Coronary artery (tissue), 2 donors: Measurements from ENCODE around the gene TTC3.
"Not testable (repeated sequence)": the region's sequence is repeated elsewhere in the genome, so short reads cannot be mapped to it uniquely, and the experiment has no call there.

Experiments
- DNase-seq: peaks from one replicate; pipeline ENCODE4 v3.0.0-alpha.2; 2017; ENCODE audit warnings: low spot score
- H3K27ac ChIP-seq, 2 donors: fragments of 200-600 bp; sonication (generic); one replicate each; pipeline ENCODE4 v1.5.1; 2016 to 2019
- H3K4me3 ChIP-seq: fragments of 200-600 bp; sonication (generic); 2 replicates; pipeline ENCODE4 v1.5.1; 2016; ENCODE audit warnings: mild to moderate bottlenecking, moderate library complexity
- TF ChIP-seq, protein P1 (sequence below): fragments of 200-600 bp; sonication (generic); IDR thresholded peaks from one replicate; pipeline ENCODE4 v1.5.1; 2019; ENCODE audit warnings: antibody characterized with exemption

TTC3 gene

DNA sequence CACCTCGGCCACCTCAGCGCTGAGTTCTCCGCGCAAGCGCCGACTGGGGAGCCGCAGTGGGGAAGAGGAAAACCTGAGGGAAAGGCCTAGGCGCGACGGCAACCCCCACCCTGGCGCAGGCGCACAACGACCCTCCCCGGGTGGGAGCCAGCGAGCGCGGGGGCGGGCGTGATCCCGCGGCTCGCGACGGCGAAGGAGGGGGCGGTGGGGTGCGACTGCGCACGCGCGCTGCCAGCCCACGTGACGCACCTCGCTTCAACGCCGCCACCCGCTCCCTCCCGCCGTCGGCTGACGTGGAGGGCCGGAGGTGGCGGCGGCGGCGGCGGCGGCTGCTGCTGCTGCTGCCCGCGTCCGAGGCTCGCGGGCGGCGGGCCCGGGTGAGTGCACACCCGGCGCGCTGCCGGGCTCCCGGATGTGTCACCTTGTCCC is at the start of gene TTC3, which contains the start of gene PIGP:
TTC3 (plus strand) TSS at position 267 of the 429 bp plus-strand sequence. CDS start 14,004 bp downstream, outside the sequence.
PIGP (minus strand) TSS at position 84 of the 429 bp plus-strand sequence. CDS start 556 bp downstream, outside the sequence.
- Histone ChIP-seq H3K4me3 (peak within 1 kb of the TSS; percentile 79), H3K27ac (peak within 1 kb of the TSS; percentile 97 to 98)
- TF ChIP-seq, protein P1, sequence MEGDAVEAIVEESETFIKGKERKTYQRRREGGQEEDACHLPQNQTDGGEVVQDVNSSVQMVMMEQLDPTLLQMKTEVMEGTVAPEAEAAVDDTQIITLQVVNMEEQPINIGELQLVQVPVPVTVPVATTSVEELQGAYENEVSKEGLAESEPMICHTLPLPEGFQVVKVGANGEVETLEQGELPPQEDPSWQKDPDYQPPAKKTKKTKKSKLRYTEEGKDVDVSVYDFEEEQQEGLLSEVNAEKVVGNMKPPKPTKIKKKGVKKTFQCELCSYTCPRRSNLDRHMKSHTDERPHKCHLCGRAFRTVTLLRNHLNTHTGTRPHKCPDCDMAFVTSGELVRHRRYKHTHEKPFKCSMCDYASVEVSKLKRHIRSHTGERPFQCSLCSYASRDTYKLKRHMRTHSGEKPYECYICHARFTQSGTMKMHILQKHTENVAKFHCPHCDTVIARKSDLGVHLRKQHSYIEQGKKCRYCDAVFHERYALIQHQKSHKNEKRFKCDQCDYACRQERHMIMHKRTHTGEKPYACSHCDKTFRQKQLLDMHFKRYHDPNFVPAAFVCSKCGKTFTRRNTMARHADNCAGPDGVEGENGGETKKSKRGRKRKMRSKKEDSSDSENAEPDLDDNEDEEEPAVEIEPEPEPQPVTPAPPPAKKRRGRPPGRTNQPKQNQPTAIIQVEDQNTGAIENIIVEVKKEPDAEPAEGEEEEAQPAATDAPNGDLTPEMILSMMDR, result no peak
- peak; percentile 94 for DNase-seq

DNA sequence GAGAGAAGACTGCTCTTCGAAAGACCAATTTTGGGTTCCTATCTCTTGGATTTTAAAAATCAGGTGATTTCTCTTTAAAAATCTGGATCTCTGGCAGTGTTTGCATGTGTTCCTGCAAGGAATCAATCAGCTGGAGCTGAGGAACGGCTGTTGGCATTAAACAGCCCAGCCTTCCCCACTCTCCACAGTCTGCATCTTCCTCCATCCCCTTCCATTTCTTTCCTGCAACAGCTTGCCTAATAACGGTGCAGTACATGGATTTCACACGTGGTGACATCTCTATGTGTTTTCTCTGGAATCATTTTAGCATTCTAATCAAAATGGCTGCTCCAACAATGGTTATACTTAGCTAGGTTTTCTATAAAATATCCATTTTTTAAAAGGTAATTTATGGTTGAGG is 46.6 kb upstream of the TTC3 start:
- Histone ChIP-seq H3K4me3 (no peak overlapping the region), H3K27ac (no peak overlapping the region)
- TF ChIP-seq, protein P1, result no peak
- DNase-seq, result no peak

DNA sequence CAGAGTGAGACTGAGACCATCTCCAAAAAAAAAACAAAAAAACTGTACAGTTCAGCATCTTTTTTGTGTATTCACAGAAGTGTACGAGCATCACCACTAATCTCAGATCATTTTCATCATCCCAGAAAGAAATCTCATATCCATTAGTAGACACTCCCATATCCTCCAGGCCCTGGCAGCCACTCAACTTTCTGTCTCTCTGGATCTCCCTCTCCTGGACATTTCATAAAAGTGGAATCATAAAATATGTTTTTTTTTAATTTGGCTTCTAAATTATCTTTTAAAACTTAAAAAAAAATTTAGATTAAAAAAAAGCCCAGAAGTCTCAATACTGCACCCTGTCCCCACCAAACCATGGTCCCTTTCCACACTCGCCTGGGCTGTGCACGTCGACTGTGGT is 44.5 kb upstream of the TTC3 start:
- DNase-seq, result no peak
- Histone ChIP-seq H3K27ac (no peak overlapping the region), H3K4me3 (no peak overlapping the region)
- TF ChIP-seq, protein P1, result no peak

GRCh38 chr21:37030864-37031263 is 42.2 kb upstream of the TTC3 start:
- no peak for DNase-seq
- Histone ChIP-seq H3K4me3 (no peak overlapping the region), H3K27ac (no peak overlapping the region)
- TF ChIP-seq, protein P1, result no peak

DNA sequence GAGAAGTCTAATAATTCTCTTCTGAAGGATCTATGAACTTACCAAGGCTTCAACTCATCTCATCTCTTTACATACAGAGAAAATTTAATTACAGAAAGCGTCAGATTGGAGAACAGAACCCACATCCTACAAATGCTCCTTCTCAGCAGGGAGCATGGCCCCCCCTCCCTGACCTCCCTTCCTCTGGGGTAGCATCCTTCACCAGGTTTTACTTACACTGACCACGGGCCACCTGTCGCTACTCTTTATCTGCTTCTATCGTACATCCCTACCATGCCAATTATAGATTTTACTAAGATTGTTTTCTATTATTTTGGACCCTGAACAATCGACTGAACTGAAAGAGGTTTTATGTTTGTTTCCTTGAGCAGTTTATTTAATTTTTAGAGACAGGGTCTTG is 40.8 kb upstream of the TTC3 start:
- H3K27ac ChIP-seq, result no peak overlapping the region
- TF ChIP-seq, protein P1, result no peak
- no peak overlapping the region for H3K4me3 ChIP-seq
- no peak for DNase-seq

DNA sequence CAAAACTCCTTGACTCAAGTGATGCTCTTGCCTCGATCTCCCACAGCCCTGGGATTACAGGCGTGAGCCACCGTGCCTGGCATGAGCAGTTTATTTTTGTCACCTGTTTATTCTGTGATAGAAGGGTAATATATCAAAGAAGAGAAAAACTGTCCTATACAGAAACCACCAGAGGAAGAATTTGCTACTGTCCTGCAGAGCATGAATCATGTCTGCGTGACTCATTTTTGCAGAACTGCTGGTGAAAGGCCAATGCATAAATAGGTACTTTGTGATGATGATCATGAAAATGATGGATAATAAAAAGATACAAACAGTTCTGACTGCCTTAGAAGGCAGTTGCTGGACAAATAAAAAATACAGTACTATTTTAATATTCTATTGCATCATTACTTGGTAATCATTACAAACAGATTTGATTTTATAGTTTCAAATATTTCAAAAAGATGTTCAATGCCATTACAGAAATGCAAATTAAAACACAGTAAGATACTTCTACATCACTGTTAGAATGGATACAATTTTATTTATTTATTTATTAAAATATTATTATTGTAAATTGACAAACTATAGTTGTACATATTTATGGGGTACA is 40.1 kb upstream of the TTC3 start:
- no peak overlapping the region for H3K27ac ChIP-seq
- no peak overlapping the region for H3K4me3 ChIP-seq
- TF ChIP-seq, protein P1, result no peak
- DNase-seq, result no peak

DNA sequence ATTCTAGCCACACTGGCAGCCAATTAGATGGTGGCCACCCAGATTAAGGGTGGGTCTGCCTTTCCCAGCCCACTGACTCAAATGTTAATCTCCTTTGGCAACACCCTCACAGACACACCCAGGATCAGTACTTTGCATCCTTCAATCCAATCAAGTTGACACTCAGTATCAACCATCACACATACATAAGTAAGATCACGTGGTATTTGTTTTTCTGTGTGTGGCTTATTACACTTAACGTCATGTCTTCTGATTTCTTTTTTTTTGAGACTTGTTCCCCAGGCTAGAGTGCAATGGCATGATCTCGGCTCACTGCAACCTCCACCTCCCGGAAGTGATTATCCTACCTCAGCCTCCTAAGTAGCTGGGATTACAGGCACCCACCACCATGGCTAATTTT is 38.7 kb upstream of the TTC3 start:
- H3K27ac ChIP-seq, H3K4me3 ChIP-seq, DNase-seq: not testable (repeated sequence)
